ENCODE data around the gene NBEA. TPM values are rescaled to one million over a fixed set of nuclear protein-coding genes. Genes with fewer than 3 reads are reported as not detected.

NBEA gene
- total RNA-seq, 1 experiment from 2014 or later = 3.3 TPM

GRCh38 chr13:35216131-35216530, 274.1 kb downstream of the NBEA start:
- DNase-seq (ENCODE audit: low read depth, low spot score) (no peak), ATAC-seq (no peak)
- H3K27ac ChIP-seq (ENCODE audit: low read length) = no peak overlapping the region
- intact Hi-C loops (cut with micrococcal nuclease; ENCODE audit: unreplicated experiment) (loop anchor here (10.0 kb wide), 1 partner anchor 509 kb away; no protein-coding TSS in a partner anchor), in situ Hi-C loops (cut with HindIII; ENCODE audit: low pct_unique_long_range_greater_than_20kb, low sequenced_read_pairs) (no loop called here)
- CTCF ChIA-PET = no interaction called here
- H3K4me3 ChIP-seq (ENCODE audit: low read depth in 2 of 2, low read length in 2 of 2) = no peak overlapping the region
- H3K9me3 ChIP-seq (ENCODE audit: control insufficient read depth, insufficient read depth, low read depth, low read length) = no peaks in the 10 kb centered on the region
- BruUV-seq (replicated peaks) = no TSS peak
- H3K27me3 ChIP-seq (ENCODE audit: control insufficient read depth, insufficient read depth, low read length) = no peaks in the 10 kb centered on the region
- no peaks in the 10 kb centered on the region for H3K4me1 ChIP-seq (ENCODE audit: control insufficient read depth, insufficient read depth, low read length)
- TF ChIP-seq POLR2AphosphoS5 (IDR thresholded peaks at IDR 0.05; ENCODE audit: low read depth, low read length) = no peak
- TF ChIP-seq TCF7L2 (IDR thresholded peaks at IDR 0.05; ENCODE audit: low read depth, low read length) = no peak
- no peak for TF ChIP-seq REST (IDR thresholded peaks at IDR 0.05; ENCODE audit: insufficient read depth in 1 of 2, low read depth in 2 of 2, low read length in 1 of 2)
- no peak for TF ChIP-seq CTCF (IDR thresholded peaks at IDR 0.05)
- TF ChIP-seq SIN3A (IDR thresholded peaks at IDR 0.05; ENCODE audit: borderline replicate concordance, insufficient read depth, low read depth, low read length) = no peak
- H3K36me3 ChIP-seq (ENCODE audit: control insufficient read depth, insufficient read depth, low read length) = no peaks in the 10 kb centered on the region
- POLR2A ChIA-PET = no interaction called here

DNA sequence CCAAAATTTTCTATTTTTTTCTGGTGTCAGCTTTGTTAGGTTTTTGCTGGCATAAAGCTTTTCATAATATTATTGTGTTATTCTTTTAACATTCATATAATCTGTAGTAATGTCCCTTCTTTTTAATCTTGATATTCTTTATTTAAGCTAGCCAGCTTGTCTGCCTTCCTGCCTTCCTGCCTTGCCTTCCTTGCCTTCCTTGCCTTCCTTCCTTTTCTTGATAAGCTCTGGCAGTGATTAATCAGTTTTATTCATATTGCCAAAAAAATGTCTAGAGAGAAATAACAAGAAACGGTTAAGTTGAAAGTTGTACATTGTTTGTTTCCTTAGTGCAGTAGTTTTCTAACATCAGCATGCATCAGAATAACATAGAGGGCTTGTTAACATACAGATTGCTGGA, 277.0 kb downstream of the NBEA start:
- in situ Hi-C loops (cut with HindIII; ENCODE audit: low pct_unique_long_range_greater_than_20kb, low sequenced_read_pairs) = no loop called here

More for the DNA sequence above, 277.0 kb downstream of the NBEA start:
- ATAC-seq (no peak), DNase-seq (ENCODE audit: low read depth, low spot score) (no peak)
- TF ChIP-seq TCF7L2 (IDR thresholded peaks at IDR 0.05; ENCODE audit: low read depth, low read length) (no peak), SIN3A (IDR thresholded peaks at IDR 0.05; ENCODE audit: borderline replicate concordance, insufficient read depth, low read depth, low read length) (no peak), CTCF (IDR thresholded peaks at IDR 0.05) (no peak), REST (IDR thresholded peaks at IDR 0.05; ENCODE audit: insufficient read depth in 1 of 2, low read depth in 2 of 2, low read length in 1 of 2) (no peak), POLR2AphosphoS5 (IDR thresholded peaks at IDR 0.05; ENCODE audit: low read depth, low read length) (no peak)
- ChIA-PET CTCF (no interaction called here), POLR2A (no interaction called here)
- Histone ChIP-seq H3K4me3 (ENCODE audit: low read depth in 2 of 2, low read length in 2 of 2) (no peak overlapping the region), H3K36me3 (ENCODE audit: control insufficient read depth, insufficient read depth, low read length) (no peaks in the 10 kb centered on the region), H3K9me3 (ENCODE audit: control insufficient read depth, insufficient read depth, low read depth, low read length) (no peaks in the 10 kb centered on the region), H3K4me1 (ENCODE audit: control insufficient read depth, insufficient read depth, low read length) (no peaks in the 10 kb centered on the region), H3K27ac (ENCODE audit: low read length) (no peak overlapping the region), H3K27me3 (ENCODE audit: control insufficient read depth, insufficient read depth, low read length) (no peaks in the 10 kb centered on the region)
- BruUV-seq (replicated peaks) = no TSS peak
- intact Hi-C loops (cut with micrococcal nuclease; ENCODE audit: unreplicated experiment) = loop anchor here (10.0 kb wide), 1 partner anchor 506 kb away; no protein-coding TSS in a partner anchor
